Activated CD4-positive, alpha-beta T cell treated with anti-CD3 and anti-CD28 coated beads, Interleukin-2, amount 50 U/mL, for 4 hours (primary cell): ENCODE data around the gene TFEB.

Source experiments
- DNase-seq, 2 experiments: peaks; one replicate each; pipeline ENCODE4 v3.0.0-alpha.2; 2020

The TFEB gene

GRCh38 chr6:41763470-41763869, 28.1 kb upstream of the TFEB start:
- no peak for DNase-seq

GRCh38 chr6:41759905-41760579, 24.6 kb upstream of the TFEB start:
- DNase-seq = no peak

- no peak for DNase-seq
Observed at GRCh38 chr6:41759106-41759904, 23.9 kb upstream of the TFEB start.

- DNase-seq = no peak
Observed at GRCh38 chr6:41758641-41759035, 23.2 kb upstream of the TFEB start.

GRCh38 chr6:41757931-41758640, 22.7 kb upstream of the TFEB start:
- no peak for DNase-seq

- no peak for DNase-seq
Observed at GRCh38 chr6:41757271-41757670, 21.9 kb upstream of the TFEB start.

- DNase-seq = no peak
Observed at GRCh38 chr6:41756354-41756753, 20.9 kb upstream of the TFEB start.

GRCh38 chr6:41755895-41756294, 20.5 kb upstream of the TFEB start:
- DNase-seq = no peak

- DNase-seq = no peak
Observed at GRCh38 chr6:41750374-41750773, 15.0 kb upstream of the TFEB start.

- DNase-seq = no peak
Observed at GRCh38 chr6:41748542-41748941, 13.1 kb upstream of the TFEB start.

GRCh38 chr6:41748102-41748477, 12.7 kb upstream of the TFEB start:
- no peak for DNase-seq

GRCh38 chr6:41747256-41748101, 12.1 kb upstream of the TFEB start, which contains the start of gene PGC:
TSS of gene PGC (minus strand) at chr6:41747397. CDS start at chr6:41747334, 63 bp downstream.
- DNase-seq = no peak

GRCh38 chr6:41746107-41746506, 10.7 kb upstream of the TFEB start:
- no peak for DNase-seq

GRCh38 chr6:41744236-41744787, 8.9 kb upstream of the TFEB start:
- DNase-seq = no peak

GRCh38 chr6:41743406-41744235, 8.2 kb upstream of the TFEB start:
- no peak for DNase-seq

GRCh38 chr6:41741625-41742490, 6.5 kb upstream of the TFEB start:
- DNase-seq = no peak

- DNase-seq = no peak
Observed at GRCh38 chr6:41740366-41741162, 5.2 kb upstream of the TFEB start.

- DNase-seq = no peak
Observed at GRCh38 chr6:41739041-41739440, 3.6 kb upstream of the TFEB start.

GRCh38 chr6:41737591-41738130, 2.3 kb upstream of the TFEB start:
- DNase-seq = no peak
